ENCODE measurements around the gene KRT28. TPM values are rescaled to one million over a fixed set of nuclear protein-coding genes. Genes with fewer than 3 reads are reported as not detected.

KRT28 gene
- polyA plus RNA-seq, 1 donor (not counting 4 experiments of a cell fraction or from before 2014, with no cell fraction given) = not detected

DNA sequence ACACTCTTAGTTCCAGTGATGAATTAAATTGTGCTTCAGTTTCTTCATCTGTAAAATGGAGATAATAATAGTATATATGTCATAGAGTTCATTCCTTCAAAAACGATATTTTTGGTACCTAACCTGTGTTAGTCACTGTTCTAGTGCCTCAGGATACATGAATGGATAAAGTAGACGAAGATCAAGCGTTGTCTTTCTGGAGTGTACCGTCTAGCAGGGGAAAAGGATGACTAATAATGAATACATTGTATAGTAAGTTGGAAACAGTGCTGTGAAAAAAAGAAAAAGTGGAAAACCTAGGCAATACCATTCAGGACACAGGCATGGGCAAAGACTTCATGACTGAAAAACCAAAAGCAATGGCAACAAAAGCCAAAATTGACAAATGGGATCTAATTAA lies 14.0 kb upstream of the KRT28 start:
- no peaks in the 10 kb centered on the region for H3K9me1 ChIP-seq (ENCODE audit: control insufficient read depth, extremely low read depth, insufficient read depth, low read length)
- no peaks in the 10 kb centered on the region for H4K20me1 ChIP-seq (ENCODE audit: control insufficient read depth, extremely low read depth, insufficient read depth, low read length)
- peaks cover 4% of the 10 kb centered on the region for H3K4me1 ChIP-seq (ENCODE audit: control insufficient read depth, extremely low read depth, insufficient read depth, low read length)
- peaks cover 3 to 8% of the 10 kb centered on the region in 2 experiments for H3K36me3 ChIP-seq (ENCODE audit: control insufficient read depth in 2 of 2, extremely low read depth in 1 of 2, insufficient read depth in 2 of 2, low read length in 2 of 2)
- H3K4me2 ChIP-seq (ENCODE audit: control insufficient read depth, extremely low read depth, insufficient read depth, low read depth, low read length) = no peak overlapping the region
- H3K27ac ChIP-seq (ENCODE audit: control insufficient read depth, insufficient read depth, low read length) = no peak overlapping the region
- H3K9ac ChIP-seq (ENCODE audit: control insufficient read depth, extremely low read depth, insufficient read depth, low read length) = no peak overlapping the region
- peak; percentile 26 for FAIRE-seq
- TF ChIP-seq, protein P1, sequence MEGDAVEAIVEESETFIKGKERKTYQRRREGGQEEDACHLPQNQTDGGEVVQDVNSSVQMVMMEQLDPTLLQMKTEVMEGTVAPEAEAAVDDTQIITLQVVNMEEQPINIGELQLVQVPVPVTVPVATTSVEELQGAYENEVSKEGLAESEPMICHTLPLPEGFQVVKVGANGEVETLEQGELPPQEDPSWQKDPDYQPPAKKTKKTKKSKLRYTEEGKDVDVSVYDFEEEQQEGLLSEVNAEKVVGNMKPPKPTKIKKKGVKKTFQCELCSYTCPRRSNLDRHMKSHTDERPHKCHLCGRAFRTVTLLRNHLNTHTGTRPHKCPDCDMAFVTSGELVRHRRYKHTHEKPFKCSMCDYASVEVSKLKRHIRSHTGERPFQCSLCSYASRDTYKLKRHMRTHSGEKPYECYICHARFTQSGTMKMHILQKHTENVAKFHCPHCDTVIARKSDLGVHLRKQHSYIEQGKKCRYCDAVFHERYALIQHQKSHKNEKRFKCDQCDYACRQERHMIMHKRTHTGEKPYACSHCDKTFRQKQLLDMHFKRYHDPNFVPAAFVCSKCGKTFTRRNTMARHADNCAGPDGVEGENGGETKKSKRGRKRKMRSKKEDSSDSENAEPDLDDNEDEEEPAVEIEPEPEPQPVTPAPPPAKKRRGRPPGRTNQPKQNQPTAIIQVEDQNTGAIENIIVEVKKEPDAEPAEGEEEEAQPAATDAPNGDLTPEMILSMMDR (optimal IDR thresholded peaks at IDR 0.05 in 1 of 3, IDR thresholded peaks at IDR 0.05 in 1 of 3, conservative IDR thresholded peaks at IDR 0.05 in 1 of 3; ENCODE audit: extremely low read depth in 1 of 3, insufficient read depth in 2 of 3, low read length in 3 of 3) = no peak
- H3K79me2 ChIP-seq (ENCODE audit: control insufficient read depth, insufficient read depth, low read length) = peaks cover 6% of the 10 kb centered on the region
- H3K4me3 ChIP-seq (ENCODE audit: control insufficient read depth in 2 of 3, extremely low read depth in 1 of 3, insufficient read depth in 2 of 3, low read depth in 1 of 3, low read length in 3 of 3) = no peak overlapping the region
- H2AFZ ChIP-seq (ENCODE audit: control insufficient read depth, low read length) = no peak overlapping the region
- dilution Hi-C loops (cut with MboI; ENCODE audit: extremely low pct_ligation_motif_present, low sequenced_read_pairs) = no loop called here
- DNase-seq (ENCODE audit: low read depth, low spot score) = peak; percentile 58
- H3K9me3 ChIP-seq (ENCODE audit: control insufficient read depth, low read depth, low read length) = no peaks in the 10 kb centered on the region
- no peaks in the 10 kb centered on the region for H3K27me3 ChIP-seq (ENCODE audit: control insufficient read depth, extremely low read depth, insufficient read depth, low read length)

DNA sequence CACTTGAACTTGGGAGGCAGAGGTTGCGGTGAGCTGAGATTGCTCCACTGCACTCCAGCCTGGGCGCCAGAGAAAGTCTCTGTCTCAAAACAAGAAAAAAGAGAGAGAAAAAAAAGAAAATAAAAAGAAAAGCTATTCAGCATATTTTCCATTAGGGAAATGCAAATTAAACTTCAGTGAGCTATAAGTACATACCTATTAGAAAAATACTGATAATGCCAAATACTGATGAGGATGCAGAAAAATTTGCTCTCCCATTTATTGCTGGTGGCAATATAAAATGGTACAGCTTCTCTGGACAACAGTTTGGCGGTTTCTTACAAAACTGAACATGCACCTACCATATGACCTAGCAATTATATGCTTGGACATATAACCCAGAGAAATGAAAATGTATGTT lies 12.9 kb upstream of the KRT28 start:
- Histone ChIP-seq H3K27ac (ENCODE audit: control insufficient read depth, insufficient read depth, low read length) (no peak overlapping the region), H3K4me1 (ENCODE audit: control insufficient read depth, extremely low read depth, insufficient read depth, low read length) (no peaks in the 10 kb centered on the region), H3K27me3 (ENCODE audit: control insufficient read depth, extremely low read depth, insufficient read depth, low read length) (no peaks in the 10 kb centered on the region), H3K79me2 (ENCODE audit: control insufficient read depth, insufficient read depth, low read length) (peaks cover 2% of the 10 kb centered on the region), H3K9ac (ENCODE audit: control insufficient read depth, extremely low read depth, insufficient read depth, low read length) (no peak overlapping the region), H2AFZ (ENCODE audit: control insufficient read depth, low read length) (no peak overlapping the region), H4K20me1 (ENCODE audit: control insufficient read depth, extremely low read depth, insufficient read depth, low read length) (no peaks in the 10 kb centered on the region), H3K36me3 (ENCODE audit: control insufficient read depth in 2 of 2, extremely low read depth in 1 of 2, insufficient read depth in 2 of 2, low read length in 2 of 2) (peaks cover 3 to 6% of the 10 kb centered on the region in 2 experiments), H3K4me2 (ENCODE audit: control insufficient read depth, extremely low read depth, insufficient read depth, low read depth, low read length) (no peak overlapping the region), H3K9me3 (ENCODE audit: control insufficient read depth, low read depth, low read length) (no peaks in the 10 kb centered on the region), H3K9me1 (ENCODE audit: control insufficient read depth, extremely low read depth, insufficient read depth, low read length) (no peaks in the 10 kb centered on the region), H3K4me3 (ENCODE audit: control insufficient read depth in 2 of 3, extremely low read depth in 1 of 3, insufficient read depth in 2 of 3, low read depth in 1 of 3, low read length in 3 of 3) (no peak overlapping the region)
- FAIRE-seq (no peak), DNase-seq (ENCODE audit: low read depth, low spot score) (no peak)
- dilution Hi-C loops (cut with MboI; ENCODE audit: extremely low pct_ligation_motif_present, low sequenced_read_pairs) = no loop called here
- TF ChIP-seq, protein P1 (optimal IDR thresholded peaks at IDR 0.05 in 1 of 3, IDR thresholded peaks at IDR 0.05 in 1 of 3, conservative IDR thresholded peaks at IDR 0.05 in 1 of 3; ENCODE audit: extremely low read depth in 1 of 3, insufficient read depth in 2 of 3, low read length in 3 of 3) = no peak
- no peak for TF ChIP-seq EZH2 (IDR thresholded peaks at IDR 0.05; ENCODE audit: low read length)

Data from keratinocyte (primary cell).